GM23248 (cell line): ENCODE measurements around the gene TAS2R8.

Experiments
- EZH2 ChIP-seq: fragments of 200-600 bp; sonication (generic); IDR thresholded peaks from 2 replicates; pipeline ENCODE4 v1.6.1; 2018; ENCODE audit warnings: antibody characterized with exemption, mild to moderate bottlenecking; ENCODE audit not compliant: insufficient read depth, poor library complexity, severe bottlenecking
- EZH2phosphoT487 ChIP-seq: fragments of 200-600 bp; sonication (generic); IDR thresholded peaks from 2 replicates; pipeline ENCODE4 v1.6.1; 2018; ENCODE audit warnings: antibody characterized with exemption, moderate library complexity, mild to moderate bottlenecking, low read depth; ENCODE audit not compliant: insufficient read depth

DNA sequence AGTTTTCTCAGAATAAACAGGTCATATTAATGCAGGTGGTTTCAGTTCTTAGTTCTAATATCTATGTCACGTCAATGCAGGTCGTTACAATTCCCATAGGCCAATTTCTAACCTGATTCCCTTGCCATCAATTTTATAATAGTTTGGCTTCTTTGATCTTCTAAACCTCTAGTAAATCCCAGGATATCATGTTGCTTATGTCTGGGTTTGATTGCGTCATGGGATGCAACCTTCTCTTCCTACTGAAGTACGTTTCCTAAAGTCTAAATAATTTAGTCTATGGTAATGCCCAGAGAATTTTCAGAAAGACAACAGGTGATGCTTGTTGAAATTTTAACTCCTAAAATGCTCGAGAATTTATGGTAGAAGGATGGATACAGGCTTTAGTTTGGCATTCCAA lies 23.8 kb downstream of the TAS2R8 start:
- TF ChIP-seq EZH2phosphoT487 (no peak), EZH2 (no peak)
